ENCODE data around the gene GABRR3. TPM values are rescaled to one million over a fixed set of nuclear protein-coding genes. Genes with fewer than 3 reads are reported as not detected.

GABRR3 gene
- total RNA-seq, 1 donor, result not detected

- no peak overlapping the region for H3K4me3 ChIP-seq (ENCODE audit: low read depth, low read length)
- DNase-seq (ENCODE audit: low read depth), result peak; percentile 31
- TF ChIP-seq CTCF (IDR thresholded peaks at IDR 0.05; ENCODE audit: insufficient read depth, low read depth, low read length), result no peak
Measured at GRCh38 chr3:97981886-97982285, 53.2 kb downstream of the GABRR3 start.

GRCh38 chr3:97979610-97980009 lies 55.5 kb downstream of the GABRR3 start:
- no peak for TF ChIP-seq CTCF (IDR thresholded peaks at IDR 0.05; ENCODE audit: insufficient read depth, low read depth, low read length)
- H3K4me3 ChIP-seq (ENCODE audit: low read depth, low read length), result no peak overlapping the region
- DNase-seq (ENCODE audit: low read depth), result no peak

- no peak for DNase-seq (ENCODE audit: low read depth)
Measured at GRCh38 chr3:97975466-97975865, 59.6 kb downstream of the GABRR3 start.

GRCh38 chr3:97974996-97975395 lies 60.1 kb downstream of the GABRR3 start:
- no peak for TF ChIP-seq CTCF (IDR thresholded peaks at IDR 0.05; ENCODE audit: insufficient read depth, low read depth, low read length)

More at GRCh38 chr3:97975466-97975865, 59.6 kb downstream of the GABRR3 start:
- no peak overlapping the region for H3K4me3 ChIP-seq (ENCODE audit: low read depth, low read length)
- peak; percentile 30 for TF ChIP-seq CTCF (IDR thresholded peaks at IDR 0.05; ENCODE audit: insufficient read depth, low read depth, low read length)

GRCh38 chr3:97972976-97973375 lies 62.1 kb downstream of the GABRR3 start:
- no peak for TF ChIP-seq CTCF (IDR thresholded peaks at IDR 0.05; ENCODE audit: insufficient read depth, low read depth, low read length)
- peak overlapping the region; percentile 71 for H3K4me3 ChIP-seq (ENCODE audit: low read depth, low read length)
- DNase-seq (ENCODE audit: low read depth), result no peak

More at GRCh38 chr3:97974996-97975395, 60.1 kb downstream of the GABRR3 start:
- no peak for DNase-seq (ENCODE audit: low read depth)
- H3K4me3 ChIP-seq (ENCODE audit: low read depth, low read length), result no peak overlapping the region

GRCh38 chr3:97971679-97972567 lies 63.2 kb downstream of the GABRR3 start, which contains the start of gene RIOX2:
RIOX2 (minus strand) TSS chr3:97972431; CDS start chr3:97967593, 4,838 bp downstream.
- TF ChIP-seq CTCF (IDR thresholded peaks at IDR 0.05; ENCODE audit: insufficient read depth, low read depth, low read length), result no peak
- DNase-seq (ENCODE audit: low read depth), result peak; percentile 68
- H3K4me3 ChIP-seq (ENCODE audit: low read depth, low read length), result peak within 1 kb of the TSS; percentile 71
